ENCODE data around the gene NAIF1. TPM values are rescaled to one million over a fixed set of nuclear protein-coding genes. Genes with fewer than 3 reads are reported as not detected.

NAIF1 gene
- total RNA-seq, 1 experiment from 2014 or later, result 12.4 TPM

DNA sequence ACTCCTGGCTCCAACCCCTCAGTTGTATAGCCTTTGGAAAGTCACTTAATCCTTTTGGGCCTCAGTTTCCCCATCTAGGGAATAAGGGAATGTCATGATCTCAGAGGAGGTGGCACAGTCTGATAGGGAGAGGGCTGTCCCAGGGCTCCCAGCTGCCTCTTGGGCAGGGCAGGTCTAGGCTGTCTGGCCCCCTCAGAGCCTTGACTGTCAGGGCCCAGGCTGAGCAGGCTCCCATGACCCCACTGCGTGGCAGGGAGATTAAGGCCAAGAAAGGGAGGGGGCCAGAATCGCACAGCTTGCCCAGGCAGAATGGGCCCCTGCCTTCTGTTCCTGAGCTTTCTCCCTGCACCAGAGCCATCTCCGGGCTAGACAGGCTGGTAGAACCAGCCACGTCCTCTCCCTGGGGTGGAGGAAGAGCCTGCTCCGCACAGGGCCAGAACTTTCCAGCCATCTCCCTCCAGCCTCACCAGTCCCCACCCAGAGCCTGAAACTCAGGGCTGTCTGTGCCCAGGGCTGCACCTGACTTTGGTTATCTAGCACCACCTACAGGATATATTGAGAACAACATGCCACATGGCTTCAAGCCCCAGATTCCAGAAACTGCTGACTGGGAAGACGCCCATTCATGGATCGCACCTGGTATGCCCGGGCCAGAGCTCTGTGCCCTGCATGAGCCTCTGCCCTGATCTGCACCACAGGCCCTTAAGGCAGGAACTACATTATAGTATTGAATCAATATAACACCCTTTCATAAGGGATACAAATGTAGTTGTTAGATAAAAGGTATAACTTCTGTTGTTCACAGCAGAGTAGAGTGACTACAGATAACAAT is 32.1 kb downstream of the NAIF1 start (continued):
- TF ChIP-seq, protein P1, sequence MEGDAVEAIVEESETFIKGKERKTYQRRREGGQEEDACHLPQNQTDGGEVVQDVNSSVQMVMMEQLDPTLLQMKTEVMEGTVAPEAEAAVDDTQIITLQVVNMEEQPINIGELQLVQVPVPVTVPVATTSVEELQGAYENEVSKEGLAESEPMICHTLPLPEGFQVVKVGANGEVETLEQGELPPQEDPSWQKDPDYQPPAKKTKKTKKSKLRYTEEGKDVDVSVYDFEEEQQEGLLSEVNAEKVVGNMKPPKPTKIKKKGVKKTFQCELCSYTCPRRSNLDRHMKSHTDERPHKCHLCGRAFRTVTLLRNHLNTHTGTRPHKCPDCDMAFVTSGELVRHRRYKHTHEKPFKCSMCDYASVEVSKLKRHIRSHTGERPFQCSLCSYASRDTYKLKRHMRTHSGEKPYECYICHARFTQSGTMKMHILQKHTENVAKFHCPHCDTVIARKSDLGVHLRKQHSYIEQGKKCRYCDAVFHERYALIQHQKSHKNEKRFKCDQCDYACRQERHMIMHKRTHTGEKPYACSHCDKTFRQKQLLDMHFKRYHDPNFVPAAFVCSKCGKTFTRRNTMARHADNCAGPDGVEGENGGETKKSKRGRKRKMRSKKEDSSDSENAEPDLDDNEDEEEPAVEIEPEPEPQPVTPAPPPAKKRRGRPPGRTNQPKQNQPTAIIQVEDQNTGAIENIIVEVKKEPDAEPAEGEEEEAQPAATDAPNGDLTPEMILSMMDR (IDR thresholded peaks at IDR 0.05), result peak; percentile 93
- 0 out of 2 replicates have a peak, but pooled peaks have one; percentile 49 for TF ChIP-seq TEAD1 (CRISPR knock-in tag; IDR thresholded peaks at IDR 0.05)
- no peak for TF ChIP-seq ZNF232 (CRISPR knock-in tag; IDR thresholded peaks at IDR 0.05)

- TF ChIP-seq PRRX2 (CRISPR knock-in tag; IDR thresholded peaks at IDR 0.05) (no peak), FOXK1 (CRISPR knock-in tag; IDR thresholded peaks at IDR 0.05) (no peak), ZNF138 (CRISPR knock-in tag; conservative IDR thresholded peaks at IDR 0.05) (no peak), GTF2I (CRISPR knock-in tag; conservative IDR thresholded peaks at IDR 0.05) (no peak), ZBTB21 (CRISPR knock-in tag; IDR thresholded peaks at IDR 0.05; ENCODE audit: borderline replicate concordance) (no peak), JAZF1 (CRISPR knock-in tag; IDR thresholded peaks at IDR 0.05) (no peak), ZNF263 (CRISPR knock-in tag; IDR thresholded peaks at IDR 0.05; ENCODE audit: low read depth) (no peak), ETV6 (CRISPR knock-in tag; IDR thresholded peaks at IDR 0.05) (no peak), MYBL2 (CRISPR knock-in tag; IDR thresholded peaks at IDR 0.05) (no peak), TEAD4 (CRISPR knock-in tag; IDR thresholded peaks at IDR 0.05) (no peak), ZNF219 (CRISPR knock-in tag; IDR thresholded peaks at IDR 0.05; ENCODE audit: borderline replicate concordance) (no peak), RELA (CRISPR knock-in tag; IDR thresholded peaks at IDR 0.05; ENCODE audit: borderline replicate concordance) (no peak), E2F5 (CRISPR knock-in tag; IDR thresholded peaks at IDR 0.05) (no peak), EMX1 (CRISPR knock-in tag; IDR thresholded peaks at IDR 0.05) (no peak)
- TF ChIP-seq, protein P2, sequence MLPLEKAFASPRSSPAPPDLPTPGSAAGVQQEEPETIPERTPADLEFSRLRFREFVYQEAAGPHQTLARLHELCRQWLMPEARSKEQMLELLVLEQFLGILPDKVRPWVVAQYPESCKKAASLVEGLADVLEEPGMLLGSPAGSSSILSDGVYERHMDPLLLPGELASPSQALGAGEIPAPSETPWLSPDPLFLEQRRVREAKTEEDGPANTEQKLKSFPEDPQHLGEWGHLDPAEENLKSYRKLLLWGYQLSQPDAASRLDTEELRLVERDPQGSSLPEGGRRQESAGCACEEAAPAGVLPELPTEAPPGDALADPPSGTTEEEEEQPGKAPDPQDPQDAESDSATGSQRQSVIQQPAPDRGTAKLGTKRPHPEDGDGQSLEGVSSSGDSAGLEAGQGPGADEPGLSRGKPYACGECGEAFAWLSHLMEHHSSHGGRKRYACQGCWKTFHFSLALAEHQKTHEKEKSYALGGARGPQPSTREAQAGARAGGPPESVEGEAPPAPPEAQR (CRISPR knock-in tag; IDR thresholded peaks at IDR 0.05), result no peak
- TF ChIP-seq, protein P3, sequence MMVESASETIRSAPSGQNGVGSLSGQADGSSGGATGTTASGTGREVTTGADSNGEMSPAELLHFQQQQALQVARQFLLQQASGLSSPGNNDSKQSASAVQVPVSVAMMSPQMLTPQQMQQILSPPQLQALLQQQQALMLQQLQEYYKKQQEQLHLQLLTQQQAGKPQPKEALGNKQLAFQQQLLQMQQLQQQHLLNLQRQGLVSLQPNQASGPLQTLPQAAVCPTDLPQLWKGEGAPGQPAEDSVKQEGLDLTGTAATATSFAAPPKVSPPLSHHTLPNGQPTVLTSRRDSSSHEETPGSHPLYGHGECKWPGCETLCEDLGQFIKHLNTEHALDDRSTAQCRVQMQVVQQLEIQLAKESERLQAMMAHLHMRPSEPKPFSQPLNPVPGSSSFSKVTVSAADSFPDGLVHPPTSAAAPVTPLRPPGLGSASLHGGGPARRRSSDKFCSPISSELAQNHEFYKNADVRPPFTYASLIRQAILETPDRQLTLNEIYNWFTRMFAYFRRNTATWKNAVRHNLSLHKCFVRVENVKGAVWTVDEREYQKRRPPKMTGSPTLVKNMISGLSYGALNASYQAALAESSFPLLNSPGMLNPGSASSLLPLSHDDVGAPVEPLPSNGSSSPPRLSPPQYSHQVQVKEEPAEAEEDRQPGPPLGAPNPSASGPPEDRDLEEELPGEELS (CRISPR knock-in tag; IDR thresholded peaks at IDR 0.05), result no peak
- TF ChIP-seq, protein P4, sequence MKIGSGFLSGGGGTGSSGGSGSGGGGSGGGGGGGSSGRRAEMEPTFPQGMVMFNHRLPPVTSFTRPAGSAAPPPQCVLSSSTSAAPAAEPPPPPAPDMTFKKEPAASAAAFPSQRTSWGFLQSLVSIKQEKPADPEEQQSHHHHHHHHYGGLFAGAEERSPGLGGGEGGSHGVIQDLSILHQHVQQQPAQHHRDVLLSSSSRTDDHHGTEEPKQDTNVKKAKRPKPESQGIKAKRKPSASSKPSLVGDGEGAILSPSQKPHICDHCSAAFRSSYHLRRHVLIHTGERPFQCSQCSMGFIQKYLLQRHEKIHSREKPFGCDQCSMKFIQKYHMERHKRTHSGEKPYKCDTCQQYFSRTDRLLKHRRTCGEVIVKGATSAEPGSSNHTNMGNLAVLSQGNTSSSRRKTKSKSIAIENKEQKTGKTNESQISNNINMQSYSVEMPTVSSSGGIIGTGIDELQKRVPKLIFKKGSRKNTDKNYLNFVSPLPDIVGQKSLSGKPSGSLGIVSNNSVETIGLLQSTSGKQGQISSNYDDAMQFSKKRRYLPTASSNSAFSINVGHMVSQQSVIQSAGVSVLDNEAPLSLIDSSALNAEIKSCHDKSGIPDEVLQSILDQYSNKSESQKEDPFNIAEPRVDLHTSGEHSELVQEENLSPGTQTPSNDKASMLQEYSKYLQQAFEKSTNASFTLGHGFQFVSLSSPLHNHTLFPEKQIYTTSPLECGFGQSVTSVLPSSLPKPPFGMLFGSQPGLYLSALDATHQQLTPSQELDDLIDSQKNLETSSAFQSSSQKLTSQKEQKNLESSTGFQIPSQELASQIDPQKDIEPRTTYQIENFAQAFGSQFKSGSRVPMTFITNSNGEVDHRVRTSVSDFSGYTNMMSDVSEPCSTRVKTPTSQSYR (CRISPR knock-in tag; IDR thresholded peaks at IDR 0.05), result no peak
- Mint-ChIP-seq H3K27me3 (ENCODE audit: low read depth) (no peaks in the 10 kb centered on the region), H3K36me3 (no peaks in the 10 kb centered on the region), H3K4me1 (0 out of 2 replicates have a peak, but pooled peaks cover 2% of the 10 kb centered on the region), H3K27ac (no peak overlapping the region), H3K4me3 (no peak overlapping the region), H3K9me3 (no peaks in the 10 kb centered on the region)
- ATAC-seq, result no peak
- CTCF ChIA-PET, result interaction anchor here (1.0 to 7.4 kb wide), 9 partner anchors 12 to 95 kb away, joined by 3 to 179 read pairs (median 5); no protein-coding TSS in a partner anchor
- POLR2A ChIA-PET, result no interaction called here
- DNase-seq (ENCODE audit: low spot score), result no peak
These were observed 33.5 kb downstream of the NAIF1 start for GRCh38 chr9:128033609-128034008.
